Measurements from ENCODE around the gene TMEM178B.

DNA sequence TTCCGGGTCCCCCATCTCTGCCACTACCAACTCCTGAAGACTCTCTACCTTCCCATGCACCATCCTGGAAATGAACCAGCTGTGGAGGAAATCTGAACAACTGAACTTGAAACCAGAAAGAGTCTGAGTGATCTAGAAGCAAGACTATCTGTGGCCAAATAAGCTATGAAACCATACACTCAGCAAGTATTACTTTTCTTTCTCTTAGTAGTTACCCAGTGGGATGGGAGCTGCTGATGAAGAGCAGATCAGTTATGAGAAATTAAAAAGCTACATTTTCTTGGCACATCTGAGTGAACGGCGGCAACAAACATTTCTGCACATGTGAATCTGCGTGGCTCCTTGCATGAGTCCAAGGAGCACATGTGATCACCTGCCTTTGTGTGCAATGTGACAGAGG is 445.8 kb downstream of the TMEM178B start:
- TF ChIP-seq POLR2AphosphoS5 (IDR thresholded peaks at IDR 0.05; ENCODE audit: low read depth, low read length) (no peak), SIN3A (IDR thresholded peaks at IDR 0.05; ENCODE audit: borderline replicate concordance, insufficient read depth, low read length) (no peak), TAF1 (IDR thresholded peaks at IDR 0.05; ENCODE audit: borderline replicate concordance, insufficient read depth, low read length) (no peak)
- TF ChIP-seq, protein P1, sequence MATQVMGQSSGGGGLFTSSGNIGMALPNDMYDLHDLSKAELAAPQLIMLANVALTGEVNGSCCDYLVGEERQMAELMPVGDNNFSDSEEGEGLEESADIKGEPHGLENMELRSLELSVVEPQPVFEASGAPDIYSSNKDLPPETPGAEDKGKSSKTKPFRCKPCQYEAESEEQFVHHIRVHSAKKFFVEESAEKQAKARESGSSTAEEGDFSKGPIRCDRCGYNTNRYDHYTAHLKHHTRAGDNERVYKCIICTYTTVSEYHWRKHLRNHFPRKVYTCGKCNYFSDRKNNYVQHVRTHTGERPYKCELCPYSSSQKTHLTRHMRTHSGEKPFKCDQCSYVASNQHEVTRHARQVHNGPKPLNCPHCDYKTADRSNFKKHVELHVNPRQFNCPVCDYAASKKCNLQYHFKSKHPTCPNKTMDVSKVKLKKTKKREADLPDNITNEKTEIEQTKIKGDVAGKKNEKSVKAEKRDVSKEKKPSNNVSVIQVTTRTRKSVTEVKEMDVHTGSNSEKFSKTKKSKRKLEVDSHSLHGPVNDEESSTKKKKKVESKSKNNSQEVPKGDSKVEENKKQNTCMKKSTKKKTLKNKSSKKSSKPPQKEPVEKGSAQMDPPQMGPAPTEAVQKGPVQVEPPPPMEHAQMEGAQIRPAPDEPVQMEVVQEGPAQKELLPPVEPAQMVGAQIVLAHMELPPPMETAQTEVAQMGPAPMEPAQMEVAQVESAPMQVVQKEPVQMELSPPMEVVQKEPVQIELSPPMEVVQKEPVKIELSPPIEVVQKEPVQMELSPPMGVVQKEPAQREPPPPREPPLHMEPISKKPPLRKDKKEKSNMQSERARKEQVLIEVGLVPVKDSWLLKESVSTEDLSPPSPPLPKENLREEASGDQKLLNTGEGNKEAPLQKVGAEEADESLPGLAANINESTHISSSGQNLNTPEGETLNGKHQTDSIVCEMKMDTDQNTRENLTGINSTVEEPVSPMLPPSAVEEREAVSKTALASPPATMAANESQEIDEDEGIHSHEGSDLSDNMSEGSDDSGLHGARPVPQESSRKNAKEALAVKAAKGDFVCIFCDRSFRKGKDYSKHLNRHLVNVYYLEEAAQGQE (IDR thresholded peaks at IDR 0.05; ENCODE audit: insufficient read depth in 1 of 2, low read depth in 2 of 2, low read length in 2 of 2), result no peak

Measured in PFSK-1 (cell line).